Retina (tissue), 1 donor: ENCODE results near the gene NRIP3.
A peak's percentile ranks its signal among the peaks of the same experiment; 100 is the strongest.
"Not testable (repeated sequence)": the region's sequence is repeated elsewhere in the genome, so short reads cannot be mapped to it uniquely, and the experiment has no call there.

Experiments
- DNase-seq: peaks from one replicate; pipeline ENCODE4 v3.0.0-alpha.2; 2016

The NRIP3 gene

DNA sequence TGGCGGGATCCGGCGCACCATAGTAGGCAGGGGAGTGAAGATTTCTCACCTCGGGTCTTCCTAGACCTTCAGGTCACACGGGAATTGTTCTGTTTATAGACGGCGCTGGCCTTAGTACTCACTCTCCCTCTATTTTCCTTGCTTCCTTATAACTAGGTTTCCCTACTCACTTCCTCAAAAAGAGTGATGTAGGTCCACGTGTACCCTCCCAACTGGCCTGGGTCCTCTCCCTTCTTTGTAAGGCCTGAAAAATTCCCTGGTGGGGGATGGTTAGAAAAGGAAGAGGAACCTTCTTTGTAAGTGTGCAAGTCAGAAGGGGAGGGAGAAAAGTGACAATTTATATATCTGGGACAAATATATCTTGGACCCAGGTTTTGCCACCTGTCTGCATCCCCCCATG, 36.6 kb downstream of the NRIP3 start:
- no peak for DNase-seq

DNA sequence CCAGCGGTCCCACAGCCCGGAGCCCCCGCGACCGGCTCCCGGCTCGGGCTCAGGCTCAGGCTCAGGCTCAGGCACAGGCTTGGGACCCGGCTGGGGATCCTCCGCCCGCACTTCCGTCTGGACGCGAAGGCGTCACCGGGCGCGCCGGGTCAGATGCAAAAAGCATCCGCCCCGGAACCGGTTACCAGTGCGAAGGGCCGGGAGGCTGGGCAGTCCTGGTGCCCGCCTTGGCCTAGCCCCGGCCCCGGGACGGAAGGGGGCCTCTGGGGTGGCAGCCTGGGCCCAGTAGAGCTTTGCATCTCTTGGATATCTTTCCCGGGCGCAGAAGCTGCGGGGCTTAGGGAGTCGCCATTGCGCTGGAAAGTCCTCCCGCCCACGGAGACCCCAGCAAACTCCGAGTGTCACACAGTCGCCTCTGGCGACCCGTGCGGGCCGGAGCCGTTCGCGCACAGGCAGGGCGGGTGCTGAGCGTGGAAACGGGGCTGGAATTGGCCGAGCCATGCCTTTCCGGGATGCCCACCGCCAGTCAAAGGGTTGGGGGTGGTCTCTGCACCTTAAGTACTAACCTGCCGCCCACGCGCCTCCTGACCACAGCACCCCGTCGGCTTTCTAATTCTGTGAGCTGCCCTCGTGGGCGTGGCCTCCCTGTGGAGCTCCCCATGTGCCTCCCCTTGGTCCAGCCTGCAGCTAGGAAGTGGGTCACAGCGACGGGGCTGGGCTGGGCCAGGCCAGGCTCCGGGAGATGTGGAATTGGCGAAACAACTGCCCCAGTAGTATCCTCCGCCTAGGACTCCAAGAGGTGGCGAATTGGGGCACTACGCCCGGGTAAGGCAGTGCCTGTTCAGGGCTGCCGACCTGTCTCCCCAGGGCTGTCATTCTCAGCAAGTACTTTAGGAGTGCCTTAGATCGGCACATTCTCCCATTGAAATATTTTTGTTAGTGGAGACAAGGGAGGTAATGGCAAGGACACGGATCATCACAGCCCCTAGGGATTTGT, 39.2 kb downstream of the NRIP3 start, which contains the start of gene TMEM9B:
TMEM9B (minus strand) TSS at position 119 of the 997 bp plus-strand sequence. CDS start 129 bp downstream, outside the sequence.
- DNase-seq, result peak; percentile 97

DNA sequence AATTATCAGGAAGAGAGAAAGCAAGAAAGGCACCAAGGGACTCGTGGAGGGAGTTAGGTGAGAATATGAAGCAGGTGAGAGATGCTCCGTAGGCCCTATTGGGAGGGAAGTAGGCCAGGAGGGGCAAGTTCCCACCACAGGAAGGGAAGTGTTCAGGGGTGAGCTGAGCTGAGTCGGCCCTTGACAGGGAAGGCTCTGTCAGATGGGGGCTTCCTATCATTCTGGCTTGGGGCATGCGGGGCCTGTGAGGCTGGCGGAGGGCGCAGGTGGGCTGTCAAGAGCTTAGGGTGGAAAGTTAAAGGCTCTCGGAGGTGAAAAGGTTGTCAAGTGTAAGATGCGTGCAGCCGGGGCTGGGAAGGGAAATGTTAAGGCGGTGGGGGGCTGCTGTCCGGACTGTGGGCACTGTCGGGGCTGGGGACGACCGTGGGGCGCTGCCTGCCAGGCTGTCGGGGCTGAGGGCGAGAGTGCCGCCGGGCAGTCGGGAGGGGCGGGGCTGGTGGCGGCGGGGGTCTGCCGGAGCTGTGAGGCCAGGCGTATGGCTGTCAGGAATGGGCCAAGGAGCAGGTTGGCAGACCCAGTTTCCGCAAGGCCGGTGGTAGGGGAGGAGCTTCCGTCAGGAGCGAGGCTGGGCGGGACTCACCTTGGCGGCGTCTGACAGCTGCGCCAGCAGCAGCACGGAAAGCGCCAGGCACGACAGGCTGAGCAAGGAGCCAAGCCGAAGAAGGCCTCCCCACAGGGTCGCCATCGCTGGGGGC, 40.1 kb downstream of the NRIP3 start:
- no peak for DNase-seq

DNA sequence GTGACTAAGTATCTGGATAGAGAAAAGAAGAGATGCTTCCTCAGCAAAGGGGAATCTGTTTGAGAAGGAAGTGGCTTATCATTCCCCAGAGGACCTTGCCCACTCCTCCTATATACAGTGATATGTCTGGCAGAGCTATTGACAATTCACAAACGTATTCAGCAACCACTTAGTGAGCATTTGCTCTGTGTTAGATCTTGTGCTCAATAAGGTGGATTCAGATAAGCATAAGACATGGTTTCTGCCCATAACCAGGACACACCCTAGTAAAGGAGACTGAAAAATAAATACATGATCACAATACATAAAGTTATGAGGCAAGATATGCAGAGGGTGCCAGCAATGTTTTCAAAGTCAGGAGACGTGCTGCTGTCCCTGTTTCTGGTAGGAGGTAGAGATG, 41.0 kb downstream of the NRIP3 start:
- DNase-seq, result no peak

DNA sequence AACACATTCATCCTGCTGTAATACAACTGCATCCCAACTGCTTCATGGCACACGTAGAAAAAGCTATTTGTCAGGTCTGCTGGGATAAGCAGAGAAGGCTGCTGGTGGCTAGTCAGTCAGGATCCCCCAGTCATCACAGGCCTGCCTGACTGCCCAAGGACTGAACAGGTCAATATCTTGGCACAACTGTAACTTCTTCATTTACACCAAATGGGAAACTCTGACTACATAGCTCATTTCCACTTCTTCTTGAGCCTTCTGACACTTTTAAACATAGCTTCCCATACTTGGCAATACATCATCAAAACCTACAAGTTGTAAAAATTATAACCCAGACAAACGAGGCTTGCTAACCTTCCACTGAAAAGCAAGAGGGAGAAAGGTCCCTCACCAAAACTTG, 42.4 kb downstream of the NRIP3 start:
- no peak for DNase-seq

DNA sequence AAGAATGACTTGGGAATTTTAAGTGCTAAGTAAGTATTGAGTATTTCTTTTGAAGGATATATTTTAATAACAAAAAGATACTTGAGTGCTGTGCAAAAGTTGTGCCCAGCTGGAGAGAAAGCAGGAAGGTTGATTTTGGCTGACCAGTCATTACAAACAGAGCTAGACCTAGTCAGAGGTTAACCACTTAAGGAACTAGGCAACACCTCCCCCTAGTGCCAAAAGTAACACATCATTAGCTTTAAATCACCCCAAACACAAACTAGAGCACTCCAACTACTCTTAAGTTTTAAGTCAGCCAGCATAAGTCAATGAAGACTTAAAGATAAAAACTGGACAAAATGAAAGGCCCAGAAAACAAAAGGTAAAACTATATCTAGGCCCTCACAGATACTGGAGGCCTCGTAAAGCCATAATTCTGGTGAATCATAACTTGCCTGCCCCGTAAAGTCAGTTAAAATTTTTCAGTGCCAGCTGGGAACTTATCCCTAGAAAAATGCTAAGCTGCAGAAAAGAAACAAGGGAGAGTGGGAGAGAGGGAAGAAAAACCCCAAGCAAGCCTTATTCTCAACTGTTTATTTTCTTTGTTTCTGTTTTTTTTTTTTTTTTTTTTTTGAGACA, 44.1 kb downstream of the NRIP3 start:
- DNase-seq, result peak; percentile 35

DNA sequence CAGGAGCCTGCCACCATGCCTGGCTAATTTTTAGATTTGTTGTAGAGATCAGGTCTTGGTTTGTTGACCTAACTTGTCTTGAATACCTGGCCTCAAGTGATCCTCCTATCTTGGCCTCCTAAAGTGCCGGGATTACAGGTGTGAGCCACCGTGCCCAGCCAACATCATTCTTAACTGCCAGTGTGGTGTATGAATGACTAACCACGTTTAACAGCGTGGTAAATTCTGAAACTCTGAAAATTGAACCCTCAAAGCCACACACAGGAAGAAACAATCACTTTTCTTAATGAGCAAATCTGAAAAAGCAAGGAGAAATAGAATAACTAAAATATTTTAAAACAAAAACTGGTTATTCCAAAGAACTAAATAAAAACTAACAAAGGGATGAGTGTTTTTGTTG, 46.9 kb downstream of the NRIP3 start:
- no peak for DNase-seq

DNA sequence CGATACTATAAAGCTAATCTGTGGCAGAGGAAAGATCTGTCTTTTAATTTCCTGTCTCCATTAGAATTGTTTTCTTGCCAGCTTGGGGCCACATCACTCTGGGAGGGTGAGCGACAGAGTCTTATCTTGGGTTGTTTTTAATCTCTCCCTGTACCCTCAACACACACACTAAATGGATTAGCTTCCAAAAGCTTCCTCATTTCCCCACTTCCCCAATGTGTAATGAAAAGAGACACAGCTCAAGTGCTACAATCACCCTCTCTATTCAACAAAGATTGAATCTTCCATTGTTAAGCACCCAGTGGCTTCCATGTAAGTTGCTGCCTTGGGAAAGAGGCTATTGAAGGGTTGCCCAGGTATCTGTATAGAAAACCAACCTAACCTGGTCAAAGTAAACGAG, 54.9 kb downstream of the NRIP3 start:
- no peak for DNase-seq

DNA sequence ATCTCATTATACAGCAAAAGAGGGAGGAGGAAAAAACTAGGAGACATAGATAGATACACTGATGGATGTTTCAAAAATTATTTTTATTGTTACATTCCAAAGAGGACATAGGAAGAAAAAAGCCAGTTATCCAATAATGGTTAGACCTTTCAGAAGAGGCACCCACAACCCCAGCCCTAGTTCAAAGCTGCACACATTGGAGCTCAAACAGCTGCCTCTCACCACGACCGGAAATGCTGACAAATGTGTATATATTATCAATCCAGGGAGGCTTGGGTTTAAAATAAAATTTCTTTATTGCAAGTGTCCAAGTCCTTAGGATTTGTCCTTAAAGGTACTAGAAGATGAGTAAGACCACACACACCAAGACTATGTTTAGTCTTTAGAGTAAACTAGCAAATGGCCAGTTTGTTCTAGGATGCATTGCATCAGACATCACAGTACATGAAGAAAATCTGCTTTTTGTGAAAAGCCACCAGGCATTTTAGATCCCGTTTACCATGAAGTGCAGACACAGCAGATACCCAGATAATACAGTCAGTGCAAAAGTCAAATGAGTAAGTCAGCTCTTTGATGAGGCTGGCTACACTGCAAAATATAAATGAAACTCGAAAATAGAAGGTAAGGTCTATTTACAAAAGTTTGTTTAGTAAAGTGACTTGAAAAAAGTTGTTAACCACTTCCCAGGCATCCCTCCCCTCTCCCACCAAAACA, 56.4 kb downstream of the NRIP3 start:
- no peak for DNase-seq

DNA sequence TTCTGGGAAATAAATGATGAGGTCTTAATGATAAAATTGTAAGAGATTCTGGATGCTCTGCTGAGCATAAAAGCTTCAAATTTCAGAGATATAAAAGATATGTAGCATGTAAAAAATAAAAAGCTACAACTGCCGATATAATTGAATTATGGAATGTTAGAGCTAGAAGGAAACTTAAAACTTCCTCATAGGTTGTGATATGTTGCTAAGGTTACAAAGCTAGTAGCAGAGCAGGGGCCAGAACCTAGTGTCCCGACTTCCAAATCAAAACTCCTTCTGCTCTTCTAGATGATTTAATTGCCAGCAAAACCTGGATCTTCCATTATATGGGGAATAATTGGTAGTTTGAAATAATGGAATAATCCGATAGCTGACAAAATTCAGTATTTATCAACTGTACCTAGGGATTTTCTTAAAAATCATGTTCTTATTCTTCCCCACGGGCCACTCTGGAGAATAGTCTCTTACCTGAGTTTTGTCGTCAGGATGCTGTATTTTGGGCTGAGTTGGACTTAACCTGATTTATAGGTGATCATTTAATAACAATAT, 61.2 kb downstream of the NRIP3 start, which contains the start of gene ASCL3:
ASCL3 (minus strand) TSS at position 499 of the 549 bp plus-strand sequence. CDS start 4,855 bp downstream, outside the sequence.
- DNase-seq, result no peak

DNA sequence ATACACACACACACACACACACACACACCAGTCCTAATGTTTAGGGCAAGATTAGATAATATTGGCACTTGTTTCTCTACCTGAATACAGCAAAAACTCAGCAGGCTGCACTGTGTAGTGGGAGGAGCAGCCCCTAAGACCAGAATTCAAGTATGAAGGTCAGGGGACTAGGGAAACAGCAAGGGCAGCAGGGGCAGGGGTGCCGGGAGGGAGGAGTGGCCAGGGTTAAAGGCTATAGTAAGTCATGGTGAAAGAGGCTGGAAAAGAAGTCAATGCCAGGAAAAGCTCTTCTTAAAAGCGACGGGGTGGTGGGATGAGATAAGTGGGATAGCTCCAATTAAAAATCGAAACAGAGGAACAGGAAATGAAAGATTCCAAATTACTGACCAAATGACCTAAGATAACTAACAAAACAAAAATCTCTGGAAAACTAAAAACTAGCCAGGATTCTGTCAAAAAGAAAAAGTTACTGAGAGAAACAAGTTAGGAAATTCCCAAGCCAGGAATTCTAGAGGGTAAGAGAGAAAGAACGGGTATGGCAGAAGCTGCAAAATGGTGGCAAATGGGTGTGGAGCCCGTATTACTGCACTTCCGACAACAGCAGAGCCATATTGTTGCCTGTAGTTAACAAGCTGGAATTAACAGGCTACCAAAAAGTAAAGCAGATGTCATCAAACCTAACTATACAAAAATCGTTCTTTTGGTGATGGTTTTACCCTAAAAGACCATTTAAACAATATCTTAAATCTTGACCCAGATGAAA, 62.3 kb downstream of the NRIP3 start:
- no peak for DNase-seq

DNA sequence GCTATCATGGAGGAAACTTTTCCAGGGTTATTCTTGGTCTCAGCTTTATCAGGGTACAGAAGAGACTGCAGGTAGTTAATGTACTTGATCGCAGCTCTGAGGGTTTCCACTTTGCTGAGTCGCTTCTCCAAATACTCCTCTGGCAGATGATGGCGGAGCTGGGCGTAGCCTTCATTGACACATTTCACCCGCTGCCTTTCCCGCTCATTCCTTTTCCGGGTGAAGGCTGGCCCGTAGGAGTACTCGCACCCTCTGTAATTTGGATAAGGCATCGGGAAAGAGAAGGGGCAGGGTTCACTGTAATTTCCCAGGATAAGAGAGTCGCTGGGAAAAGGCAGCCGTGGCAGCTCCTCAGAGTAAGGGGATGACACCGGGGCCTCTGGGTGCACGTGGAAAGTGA, 66.1 kb downstream of the NRIP3 start:
- no peak for DNase-seq

DNA sequence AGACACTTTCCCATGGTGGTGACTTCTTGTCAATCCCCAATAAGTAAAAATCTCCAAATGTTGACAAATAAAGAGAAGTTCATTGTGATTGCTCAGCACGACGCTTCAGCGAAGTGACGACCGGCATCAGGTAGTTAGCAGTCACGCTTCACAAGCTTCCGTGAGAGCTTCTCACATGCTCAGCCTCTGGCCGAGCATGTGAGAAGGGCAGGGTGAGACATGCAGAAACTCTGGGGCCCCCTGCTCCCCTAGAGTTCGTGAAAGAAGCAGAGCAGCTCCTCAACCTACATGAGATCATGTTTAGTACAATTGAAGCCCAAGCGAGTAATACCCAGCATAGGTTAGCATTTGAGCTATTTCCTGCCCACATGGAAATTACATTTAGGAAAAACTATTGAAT, 66.6 kb downstream of the NRIP3 start:
- DNase-seq, result no peak

DNA sequence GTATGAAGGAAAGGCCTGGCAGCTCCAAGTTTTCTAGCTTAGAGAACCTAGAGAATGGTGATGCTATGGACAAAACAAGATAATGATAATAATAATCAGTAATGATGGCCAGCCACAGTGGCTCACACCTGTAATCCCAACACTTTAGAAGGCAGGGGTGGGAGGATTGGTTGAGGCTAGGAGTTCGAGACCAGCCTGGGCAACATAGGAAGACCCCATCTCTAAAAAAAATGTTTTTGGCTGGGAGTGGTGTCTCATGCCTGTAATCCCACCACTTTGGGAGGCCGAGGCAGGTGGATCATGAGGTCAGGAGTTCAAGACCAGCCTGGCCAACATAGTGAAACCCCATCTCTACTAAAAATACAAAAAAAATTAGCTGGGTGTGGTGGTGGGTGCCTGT, 68.0 kb downstream of the NRIP3 start:
- not testable (repeated sequence) for DNase-seq

DNA sequence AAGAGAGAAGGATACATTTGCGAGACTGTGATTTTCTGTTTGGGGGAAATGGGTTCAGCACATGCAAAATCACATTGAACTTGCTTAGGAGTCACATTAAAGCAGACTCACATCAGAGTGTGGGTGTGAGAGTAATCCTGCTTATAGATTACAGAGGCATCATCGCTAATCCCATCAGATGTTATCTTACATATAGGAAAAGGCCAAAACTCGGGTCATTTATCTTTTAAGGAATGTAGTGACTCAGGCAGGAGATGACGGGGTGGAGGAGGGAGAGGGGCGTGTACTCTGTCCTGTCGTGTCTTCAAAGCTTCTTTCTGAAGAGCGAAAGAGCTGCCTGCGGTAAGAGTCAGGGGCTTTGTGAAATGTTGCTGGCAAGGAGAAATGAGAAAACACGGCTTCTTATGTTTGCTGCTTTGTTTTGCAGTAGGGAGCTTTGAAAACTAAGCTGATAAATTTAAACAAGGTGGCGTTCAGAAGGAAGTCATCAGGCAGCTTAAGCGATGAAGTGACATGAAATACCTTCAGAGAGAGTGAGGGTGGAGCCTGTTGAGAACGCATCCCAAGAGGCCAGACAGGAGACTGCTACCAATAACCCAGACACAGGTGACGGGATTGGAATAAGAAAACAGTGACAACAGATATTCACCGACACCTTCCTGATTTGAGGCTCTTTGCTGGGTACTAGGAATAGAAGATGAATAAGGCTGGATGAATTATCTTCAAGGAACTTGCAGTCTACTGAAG, 68.9 kb downstream of the NRIP3 start:
- no peak for DNase-seq

DNA sequence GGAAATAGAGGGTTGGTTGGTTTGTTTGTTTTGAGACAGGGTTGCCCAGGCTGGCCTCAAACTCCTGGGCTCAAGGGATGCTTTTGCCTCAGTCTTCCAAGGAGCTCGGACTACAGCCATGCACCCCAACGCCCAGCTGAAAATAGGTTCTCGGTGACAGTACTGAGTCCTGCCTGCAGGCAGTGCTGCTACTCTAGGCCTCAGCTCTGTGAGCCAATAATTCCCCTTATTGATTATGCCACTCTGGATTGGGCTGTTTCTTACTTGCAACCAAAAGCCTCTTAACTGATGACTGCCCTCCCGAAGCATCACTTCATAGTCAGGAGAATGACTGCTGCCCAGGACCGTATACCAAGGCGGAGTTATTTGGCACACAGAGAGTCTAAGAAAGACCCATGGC, 69.9 kb downstream of the NRIP3 start:
- DNase-seq, result no peak

DNA sequence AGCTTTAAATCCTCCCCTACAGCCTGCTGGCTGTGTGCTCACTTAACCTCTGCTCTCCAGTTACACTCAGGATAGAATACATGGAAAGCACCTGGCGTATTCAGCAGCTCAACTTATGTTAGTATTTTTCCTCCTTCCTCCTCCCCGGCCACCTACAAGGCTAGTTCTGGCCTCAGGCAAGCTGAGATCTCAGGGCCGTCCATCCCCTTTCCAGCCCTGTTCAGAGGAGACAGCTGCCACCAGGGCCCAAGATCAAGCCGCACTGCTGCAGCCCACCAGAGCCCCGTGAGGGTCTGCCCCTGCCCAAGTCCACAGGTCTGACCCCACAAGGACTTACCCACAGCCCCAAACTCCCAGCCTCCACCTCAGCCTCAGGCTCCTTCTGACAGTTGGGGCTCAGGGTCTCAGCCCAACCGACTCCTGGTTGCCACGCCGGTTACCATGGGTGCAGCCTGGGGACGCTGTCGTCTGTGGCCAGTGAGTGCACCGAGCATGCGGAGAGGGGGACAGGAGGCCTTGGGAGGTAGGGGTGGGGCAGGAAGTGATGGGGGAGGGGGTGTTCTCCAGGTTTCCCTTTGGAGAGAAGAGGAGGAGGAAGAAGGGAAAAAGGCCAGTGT, 71.1 kb downstream of the NRIP3 start, which contains the start of gene C11orf16:
C11orf16 (minus strand) TSS at position 384 of the 617 bp plus-strand sequence. CDS start 639 bp downstream, outside the sequence.
- no peak for DNase-seq
